PC-3 (cell line): Measurements from ENCODE around the gene ARHGAP6. TPM values are rescaled to one million over a fixed set of nuclear protein-coding genes. Genes with fewer than 3 reads are reported as not detected.

Experiments used
- ATAC-seq: fragments of 200-7000 bp; cut with Tn5 transposase; 2 replicates; pipeline ENCODE4 v1.9.1; 2020; ENCODE audit warnings: mild to moderate bottlenecking, moderate library complexity
- BruUV-seq: library from RNA; stranded (reverse); fragments of 400-500 nt; replicated peaks from 2 replicates; lab custom pipeline; 2021; lab: Mats Ljungman, UMichigan
- CTCF ChIA-PET: fragments of 300-600 bp; sonication (Branson Sonifier 250); formaldehyde crosslinking; loops from one replicate; lab custom pipeline; 2022; ENCODE audit warnings: antibody characterized with exemption; lab: Charles Lee
- POLR2A ChIA-PET: fragments of 300-600 bp; sonication (Branson Sonifier 250); formaldehyde crosslinking; loops from one replicate; lab custom pipeline; 2022; ENCODE audit warnings: antibody characterized with exemption; ENCODE audit not compliant: unreplicated experiment; lab: Charles Lee
- DNase-seq: peaks from one replicate; pipeline ENCODE4 v3.0.0-alpha.2; 2015
- H2AFZ ChIP-seq: fragments of 300-600 bp; sonication (generic); 2 replicates; pipeline ENCODE4 v1.6.0; 2016; ENCODE audit warnings: antibody characterized with exemption, low read length
- H3F3A ChIP-seq: fragments of 300-600 bp; sonication (generic); one replicate; pipeline ENCODE4 v1.6.0; 2017; ENCODE audit warnings: antibody characterized with exemption, low read length, control low read depth, mild to moderate bottlenecking; ENCODE audit not compliant: unreplicated experiment
- H3K27ac ChIP-seq: fragments of 300-600 bp; sonication (generic); 2 replicates; pipeline ENCODE4 v1.5.1; 2016; ENCODE audit warnings: mild to moderate bottlenecking, low read length
- H3K27me3 ChIP-seq: fragments of 300-600 bp; sonication (generic); 2 replicates; pipeline ENCODE4 v1.6.1; 2016; ENCODE audit warnings: low read length, mixed read lengths
- H3K36me3 ChIP-seq: fragments of 300-600 bp; sonication (generic); 2 replicates; pipeline ENCODE4 v1.6.1; 2016; ENCODE audit warnings: low read depth, mixed run types, low read length, mixed read lengths
- H3K4me1 ChIP-seq: fragments of 300-600 bp; sonication (generic); 2 replicates; pipeline ENCODE4 v1.5.1; 2016; ENCODE audit warnings: low read length; ENCODE audit not compliant: insufficient read depth
- H3K4me2 ChIP-seq: fragments of 300-600 bp; sonication (generic); 2 replicates; pipeline ENCODE4 v1.6.0; 2016; ENCODE audit warnings: low read length
- H3K4me3 ChIP-seq: fragments of 300-600 bp; sonication (generic); 2 replicates; pipeline ENCODE4 v1.5.1; 2016; ENCODE audit warnings: mild to moderate bottlenecking, low read length, mixed read lengths
- H3K79me2 ChIP-seq: fragments of 300-600 bp; sonication (generic); 2 replicates; pipeline ENCODE4 v1.6.1; 2017; ENCODE audit warnings: low read length, mixed read lengths
- H3K9ac ChIP-seq: fragments of 300-600 bp; sonication (generic); 2 replicates; pipeline ENCODE4 v1.6.0; 2016; ENCODE audit warnings: mild to moderate bottlenecking, low read length
- H3K9me2 ChIP-seq: fragments of 300-600 bp; sonication (generic); replicated peaks from 2 replicates; pipeline ENCODE4 v1.6.1; 2016; ENCODE audit warnings: mixed run types, low read length, mixed read lengths
- H3K9me3 ChIP-seq: fragments of 300-600 bp; sonication (generic); 2 replicates; pipeline ENCODE4 v1.6.1; 2016; ENCODE audit warnings: low read length, mixed read lengths
- H4K20me1 ChIP-seq: fragments of 300-600 bp; sonication (generic); 2 replicates; pipeline ENCODE4 v1.6.1; 2016; ENCODE audit warnings: low read length, mixed read lengths
- CTCF ChIP-seq: fragments of 300-600 bp; sonication (generic); conservative IDR thresholded peaks from 2 replicates; pipeline ENCODE4 v1.5.1; 2017; ENCODE audit warnings: antibody characterized with exemption, low read depth, mild to moderate bottlenecking, low read length
- EZH2 ChIP-seq: fragments of 300-600 bp; sonication (generic); IDR thresholded peaks from one replicate; pipeline ENCODE4 v1.6.1; 2017; ENCODE audit warnings: antibody characterized with exemption, mild to moderate bottlenecking, low read length; ENCODE audit not compliant: unreplicated experiment
- EZH2phosphoT487 ChIP-seq: fragments of 300-600 bp; sonication (generic); IDR thresholded peaks from 2 replicates; pipeline ENCODE4 v1.6.1; 2018; ENCODE audit warnings: mild to moderate bottlenecking, antibody characterized with exemption, low read length, borderline replicate concordance
- intact Hi-C: fragments of 100-400 bp; cut with micrococcal nuclease; formaldehyde crosslinking; loops from 2 replicates; pipeline ENCODE4 v1.9.0; 2023
- total RNA-seq: library from RNA; depleted of rRNA; stranded (reverse); fragments of >200 nt; gene quantifications from 2 replicates; pipeline ENCODE4 v1.2.3, GENCODE V29; 2014

ARHGAP6 gene
- total RNA-seq, 1 experiment from 2014 or later: 2.8 TPM

- POLR2A ChIA-PET: no interaction called here
- Histone ChIP-seq H3K36me3 (no peaks in the 10 kb centered on the region), H3K4me1 (no peaks in the 10 kb centered on the region), H4K20me1 (no peaks in the 10 kb centered on the region), H3F3A (no peaks in the 10 kb centered on the region), H3K4me3 (no peak overlapping the region), H2AFZ (no peak overlapping the region), H3K27me3 (no peaks in the 10 kb centered on the region), H3K9me2 (no peaks in the 10 kb centered on the region), H3K27ac (no peak overlapping the region), H3K79me2 (no peaks in the 10 kb centered on the region), H3K9ac (no peak overlapping the region), H3K9me3 (no peaks in the 10 kb centered on the region), H3K4me2 (no peak overlapping the region)
- intact Hi-C loops: loop anchor here (10.0 kb wide), 1 partner anchor 1598 kb away; the partner anchor contains the start of gene FAM9C
- no TSS peak for BruUV-seq
- DNase-seq: no peak
- ATAC-seq: no peak
- CTCF ChIA-PET: interaction anchor here (0.5 kb wide), 1 partner anchor 142 kb away, joined by 8 read pairs; no protein-coding TSS in a partner anchor
- no peak for TF ChIP-seq CTCF
- no peak for TF ChIP-seq EZH2phosphoT487
- no peak for TF ChIP-seq EZH2
Observed at GRCh38 chrX:11446336-11446735, 219.4 kb downstream of the ARHGAP6 start.

GRCh38 chrX:11445540-11445939, 220.2 kb downstream of the ARHGAP6 start:
- H3K9me3 ChIP-seq: no peaks in the 10 kb centered on the region
- H3K9ac ChIP-seq: no peak overlapping the region
- ChIA-PET POLR2A (no interaction called here), CTCF (interaction anchor here (0.5 kb wide), 1 partner anchor 141 kb away, joined by 8 read pairs; no protein-coding TSS in a partner anchor)
- intact Hi-C loops: loop anchor here (10.0 kb wide), 1 partner anchor 1599 kb away; the partner anchor contains the start of gene FAM9C
- DNase-seq (peak; percentile 3), ATAC-seq (no peak)
- no peaks in the 10 kb centered on the region for H3K27me3 ChIP-seq
- H2AFZ ChIP-seq: no peak overlapping the region
- no peak overlapping the region for H3K27ac ChIP-seq
- no peaks in the 10 kb centered on the region for H3K9me2 ChIP-seq
- no peak overlapping the region for H3K4me2 ChIP-seq
- H3K79me2 ChIP-seq: no peaks in the 10 kb centered on the region
- no peak overlapping the region for H3K4me3 ChIP-seq
- TF ChIP-seq CTCF (peak; percentile 32; the same call in 1 of the 2 replicates), EZH2phosphoT487 (no peak)
- no TSS peak for BruUV-seq
- no peaks in the 10 kb centered on the region for H4K20me1 ChIP-seq
- H3K36me3 ChIP-seq: no peaks in the 10 kb centered on the region
- H3K4me1 ChIP-seq: no peaks in the 10 kb centered on the region
- no peaks in the 10 kb centered on the region for H3F3A ChIP-seq

- no peaks in the 10 kb centered on the region for H3K27me3 ChIP-seq
- no peaks in the 10 kb centered on the region for H3K79me2 ChIP-seq
- TF ChIP-seq CTCF (no peak), EZH2 (no peak), EZH2phosphoT487 (no peak)
Observed at GRCh38 chrX:11444052-11444451, 221.7 kb downstream of the ARHGAP6 start.

More at GRCh38 chrX:11444052-11444451, 221.7 kb downstream of the ARHGAP6 start:
- Histone ChIP-seq H3K9ac (no peak overlapping the region), H3K4me1 (no peaks in the 10 kb centered on the region), H3K27ac (no peak overlapping the region), H3K4me2 (no peak overlapping the region), H2AFZ (no peak overlapping the region), H4K20me1 (no peaks in the 10 kb centered on the region), H3F3A (no peaks in the 10 kb centered on the region), H3K9me3 (no peaks in the 10 kb centered on the region), H3K9me2 (no peaks in the 10 kb centered on the region), H3K36me3 (no peaks in the 10 kb centered on the region), H3K4me3 (no peak overlapping the region)
- ChIA-PET POLR2A (no interaction called here), CTCF (no interaction called here)
- intact Hi-C loops: loop anchor here (10.0 kb wide), 1 partner anchor 1601 kb away; the partner anchor contains the start of gene FAM9C
- DNase-seq (no peak), ATAC-seq (no peak)
- BruUV-seq: no TSS peak
